WERI-Rb-1 (cell line): ENCODE data around the gene MAP4K3.
"Not testable (repeated sequence)": the region's sequence is repeated elsewhere in the genome, so short reads cannot be mapped to it uniquely, and the experiment has no call there.

Source experiments
- DNase-seq: peaks from one replicate; pipeline ENCODE4 v3.0.0-alpha.2; 2020
- H3K27ac ChIP-seq: fragments of 250-450 bp; sonication (Bioruptor Pico); 2 replicates; pipeline ENCODE4 v1.5.1; 2020; ENCODE audit warnings: mild to moderate bottlenecking, moderate library complexity
- H3K27me3 ChIP-seq: fragments of 250-450 bp; sonication (Bioruptor Pico); 2 replicates; pipeline ENCODE4 v1.5.1; 2021; ENCODE audit warnings: mild to moderate bottlenecking, low read depth, moderate library complexity; ENCODE audit not compliant: insufficient read depth, severe bottlenecking
- H3K36me3 ChIP-seq: fragments of 250-450 bp; sonication (Bioruptor Pico); 2 replicates; pipeline ENCODE4 v1.5.1; 2020; ENCODE audit warnings: mild to moderate bottlenecking, moderate library complexity
- H3K4me3 ChIP-seq: 2 replicates; pipeline ENCODE4 v1.5.1; 2011; ENCODE audit warnings: low read depth, mild to moderate bottlenecking, control low read depth, low read length
- H3K9me3 ChIP-seq: fragments of 250-450 bp; sonication (Bioruptor Pico); 2 replicates; pipeline ENCODE4 v1.5.1; 2021; ENCODE audit warnings: mild to moderate bottlenecking, moderate library complexity; ENCODE audit not compliant: severe bottlenecking
- TF ChIP-seq, protein P1 (sequence below): IDR thresholded peaks from 2 replicates; pipeline ENCODE4 v1.5.1; 2011; ENCODE audit warnings: low read depth, mild to moderate bottlenecking, control low read depth, inconsistent platforms, low read length

MAP4K3 gene

GRCh38 chr2:39370101-39370500 lies 67.0 kb downstream of the MAP4K3 start:
- H3K9me3 ChIP-seq: no peaks in the 10 kb centered on the region
- H3K36me3 ChIP-seq: peaks cover 17% of the 10 kb centered on the region
- DNase-seq: no peak
- H3K4me3 ChIP-seq: no peak overlapping the region
- H3K27ac ChIP-seq: no peak overlapping the region
- TF ChIP-seq, protein P1, sequence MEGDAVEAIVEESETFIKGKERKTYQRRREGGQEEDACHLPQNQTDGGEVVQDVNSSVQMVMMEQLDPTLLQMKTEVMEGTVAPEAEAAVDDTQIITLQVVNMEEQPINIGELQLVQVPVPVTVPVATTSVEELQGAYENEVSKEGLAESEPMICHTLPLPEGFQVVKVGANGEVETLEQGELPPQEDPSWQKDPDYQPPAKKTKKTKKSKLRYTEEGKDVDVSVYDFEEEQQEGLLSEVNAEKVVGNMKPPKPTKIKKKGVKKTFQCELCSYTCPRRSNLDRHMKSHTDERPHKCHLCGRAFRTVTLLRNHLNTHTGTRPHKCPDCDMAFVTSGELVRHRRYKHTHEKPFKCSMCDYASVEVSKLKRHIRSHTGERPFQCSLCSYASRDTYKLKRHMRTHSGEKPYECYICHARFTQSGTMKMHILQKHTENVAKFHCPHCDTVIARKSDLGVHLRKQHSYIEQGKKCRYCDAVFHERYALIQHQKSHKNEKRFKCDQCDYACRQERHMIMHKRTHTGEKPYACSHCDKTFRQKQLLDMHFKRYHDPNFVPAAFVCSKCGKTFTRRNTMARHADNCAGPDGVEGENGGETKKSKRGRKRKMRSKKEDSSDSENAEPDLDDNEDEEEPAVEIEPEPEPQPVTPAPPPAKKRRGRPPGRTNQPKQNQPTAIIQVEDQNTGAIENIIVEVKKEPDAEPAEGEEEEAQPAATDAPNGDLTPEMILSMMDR: no peak
- no peaks in the 10 kb centered on the region for H3K27me3 ChIP-seq

DNA sequence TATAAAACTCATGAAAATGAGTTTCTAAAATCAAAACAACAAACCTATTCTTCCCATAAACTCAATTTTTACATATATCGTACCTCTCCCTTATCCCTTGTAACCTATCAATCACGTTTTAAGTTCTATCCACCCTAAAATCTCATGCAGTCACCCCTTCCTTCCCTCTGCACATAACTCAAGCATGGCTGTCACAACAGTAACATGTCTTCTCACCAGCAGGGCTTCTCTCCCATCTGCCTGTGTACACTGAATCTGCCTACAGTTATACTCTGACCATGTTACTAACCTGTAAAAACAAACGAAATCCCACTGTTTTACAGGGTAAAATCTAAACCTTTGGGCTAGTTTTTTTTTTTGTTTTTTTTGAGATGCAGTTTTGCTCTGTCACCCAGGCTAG lies 68.2 kb downstream of the MAP4K3 start:
- H3K27ac ChIP-seq: no peak overlapping the region
- H3K36me3 ChIP-seq: peaks cover 17% of the 10 kb centered on the region
- no peak overlapping the region for H3K4me3 ChIP-seq
- no peaks in the 10 kb centered on the region for H3K27me3 ChIP-seq
- no peak for DNase-seq
- no peaks in the 10 kb centered on the region for H3K9me3 ChIP-seq
- TF ChIP-seq, protein P1: no peak

- TF ChIP-seq, protein P1: no peak
- Histone ChIP-seq H3K27me3 (no peaks in the 10 kb centered on the region), H3K27ac (no peak overlapping the region), H3K4me3 (no peak overlapping the region), H3K36me3 (peaks cover 15% of the 10 kb centered on the region), H3K9me3 (no peaks in the 10 kb centered on the region)
- no peak for DNase-seq
Measured at GRCh38 chr2:39368376-39368775, 68.7 kb downstream of the MAP4K3 start.

- no peak for DNase-seq
- no peaks in the 10 kb centered on the region for H3K27me3 ChIP-seq
- H3K4me3 ChIP-seq: no peak overlapping the region
- H3K36me3 ChIP-seq: no peaks in the 10 kb centered on the region; the same call in none of the 2 replicates
- H3K27ac ChIP-seq: no peak overlapping the region
- TF ChIP-seq, protein P1: no peak
- peaks cover 30% of the 10 kb centered on the region for H3K9me3 ChIP-seq
Measured at GRCh38 chr2:39362595-39362994, 74.5 kb downstream of the MAP4K3 start.

DNA sequence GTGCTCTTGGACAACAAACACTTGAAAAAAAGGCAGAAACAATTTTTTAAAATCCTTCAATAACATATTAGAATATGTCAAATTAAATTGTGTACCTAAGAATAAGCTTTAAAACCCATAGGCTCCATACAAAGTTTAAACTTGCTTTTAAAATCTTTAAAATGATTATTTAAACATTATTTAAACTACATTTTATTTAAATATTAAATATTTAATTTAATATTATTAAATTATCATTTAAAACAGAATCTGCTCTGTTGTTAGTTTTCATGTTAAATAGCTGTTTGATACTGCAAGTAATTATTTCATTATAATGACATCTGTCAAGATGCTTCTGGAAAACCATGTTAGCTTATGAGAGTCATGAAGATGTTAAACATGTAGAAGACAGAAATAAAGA lies 75.6 kb downstream of the MAP4K3 start:
- DNase-seq: no peak
- H3K36me3 ChIP-seq: no peaks in the 10 kb centered on the region; the same call in none of the 2 replicates
- TF ChIP-seq, protein P1: no peak
- H3K27ac ChIP-seq: no peak overlapping the region
- no peak overlapping the region for H3K4me3 ChIP-seq
- H3K9me3 ChIP-seq: peaks cover 30% of the 10 kb centered on the region
- H3K27me3 ChIP-seq: no peaks in the 10 kb centered on the region

DNA sequence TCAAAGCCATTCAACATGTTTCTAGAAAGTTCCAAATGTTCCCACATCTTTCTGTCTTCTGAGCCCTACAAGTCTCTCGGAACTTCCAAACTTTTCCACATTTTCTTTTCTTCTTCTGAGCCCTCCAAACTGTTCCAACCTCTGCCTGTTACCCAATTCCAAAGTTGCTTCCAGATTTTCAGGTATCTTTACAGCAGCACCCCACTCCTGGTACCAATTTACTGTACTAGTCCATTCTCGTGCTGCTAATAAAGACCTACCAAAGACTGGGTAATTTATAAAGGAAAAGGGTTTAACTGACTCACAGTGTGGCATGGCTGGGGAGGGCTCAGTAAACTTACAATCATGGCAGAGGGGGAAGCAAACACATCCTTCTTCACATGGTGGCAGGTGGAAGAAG lies 76.7 kb downstream of the MAP4K3 start:
- H3K27me3 ChIP-seq, H3K4me3 ChIP-seq, DNase-seq, H3K36me3 ChIP-seq, H3K27ac ChIP-seq: not testable (repeated sequence)
- H3K9me3 ChIP-seq: peaks cover 30% of the 10 kb centered on the region
